ENCODE results near the gene SDR39U1. TPM values are rescaled to one million over a fixed set of nuclear protein-coding genes. Genes with fewer than 3 reads are reported as not detected.

SDR39U1 gene
- total and polyA plus RNA-seq, 2 donors from 2014 or later, result 62.3 to 97.8 TPM

GRCh38 chr14:24426912-24427536 lies 15.6 kb downstream of the SDR39U1 start:
- DNase-seq, result no peak
- no peak overlapping the region for H3K9ac ChIP-seq (ENCODE audit: low read length in 3 of 3)
- intact Hi-C loops (cut with DNase I), result loop anchor here (10.0 kb wide), 1 partner anchor 52 kb away; no protein-coding TSS in a partner anchor
- H3K27ac ChIP-seq (ENCODE audit: low read depth in 2 of 2, low read length in 2 of 2), result no peak overlapping the region
- no peak overlapping the region for H3K4me3 ChIP-seq (ENCODE audit: low read length in 3 of 3)
- H3K36me3 ChIP-seq (ENCODE audit: control insufficient read depth in 2 of 3, insufficient read depth in 3 of 3, low read length in 3 of 3), result no peaks in the 10 kb centered on the region
- peaks cover 0 to 27% (median 15%) of the 10 kb centered on the region in 3 donors for H3K4me1 ChIP-seq (ENCODE audit: control insufficient read depth in 2 of 3, insufficient read depth in 2 of 3, low read depth in 1 of 3, low read length in 3 of 3)
- H3K9me3 ChIP-seq (ENCODE audit: control insufficient read depth in 2 of 3, insufficient read depth in 1 of 3, low read length in 3 of 3), result no peaks in the 10 kb centered on the region
- no peaks in the 10 kb centered on the region for H3K27me3 ChIP-seq (ENCODE audit: control insufficient read depth, insufficient read depth, low read length)
- FAIRE-seq, result no peak
- no peak for TF ChIP-seq CTCF (IDR thresholded peaks at IDR 0.05; ENCODE audit: borderline replicate concordance, extremely low read depth, insufficient read depth)

GRCh38 chr14:24426150-24426911 lies 16.2 kb downstream of the SDR39U1 start:
- no peak overlapping the region for H3K27ac ChIP-seq (ENCODE audit: low read depth in 2 of 2, low read length in 2 of 2)
- no peak overlapping the region for H3K9ac ChIP-seq (ENCODE audit: low read length in 3 of 3)
- no peak for DNase-seq
- no peak for TF ChIP-seq CTCF (IDR thresholded peaks at IDR 0.05; ENCODE audit: borderline replicate concordance, extremely low read depth, insufficient read depth)
- H3K4me3 ChIP-seq (ENCODE audit: low read length in 3 of 3), result no peak overlapping the region
- no peaks in the 10 kb centered on the region for H3K36me3 ChIP-seq (ENCODE audit: control insufficient read depth in 2 of 3, insufficient read depth in 3 of 3, low read length in 3 of 3)
- no peaks in the 10 kb centered on the region for H3K27me3 ChIP-seq (ENCODE audit: control insufficient read depth, insufficient read depth, low read length)
- H3K4me1 ChIP-seq (ENCODE audit: control insufficient read depth in 2 of 3, insufficient read depth in 2 of 3, low read depth in 1 of 3, low read length in 3 of 3), result peaks cover 0 to 20% (median 12%) of the 10 kb centered on the region in 3 donors
- intact Hi-C loops (cut with DNase I), result loop anchor here (10.0 kb wide), 1 partner anchor 52 kb away; no protein-coding TSS in a partner anchor
- FAIRE-seq, result no peak
- no peaks in the 10 kb centered on the region for H3K9me3 ChIP-seq (ENCODE audit: control insufficient read depth in 2 of 3, insufficient read depth in 1 of 3, low read length in 3 of 3)

GRCh38 chr14:24425704-24426103 lies 16.9 kb downstream of the SDR39U1 start:
- no peak for TF ChIP-seq CTCF (IDR thresholded peaks at IDR 0.05; ENCODE audit: borderline replicate concordance, extremely low read depth, insufficient read depth)
- Histone ChIP-seq H3K4me1 (ENCODE audit: control insufficient read depth in 2 of 3, insufficient read depth in 2 of 3, low read depth in 1 of 3, low read length in 3 of 3) (peaks cover 0 to 14% (median 6%) of the 10 kb centered on the region in 3 donors), H3K27me3 (ENCODE audit: control insufficient read depth, insufficient read depth, low read length) (no peaks in the 10 kb centered on the region), H3K9me3 (ENCODE audit: control insufficient read depth in 2 of 3, insufficient read depth in 1 of 3, low read length in 3 of 3) (no peaks in the 10 kb centered on the region), H3K36me3 (ENCODE audit: control insufficient read depth in 2 of 3, insufficient read depth in 3 of 3, low read length in 3 of 3) (no peaks in the 10 kb centered on the region), H3K27ac (ENCODE audit: low read depth in 2 of 2, low read length in 2 of 2) (no peak overlapping the region), H3K9ac (ENCODE audit: low read length in 3 of 3) (no peak overlapping the region), H3K4me3 (ENCODE audit: low read length in 3 of 3) (no peak overlapping the region)
- no peak for FAIRE-seq
- DNase-seq, result no peak
- intact Hi-C loops (cut with DNase I), result loop anchor here (10.0 kb wide), 1 partner anchor 51 kb away; no protein-coding TSS in a partner anchor

Data from kidney (tissue), 14 donors.